CD4-positive, alpha-beta T cell (primary cell): ENCODE results near the gene PLA2G2D. TPM values are rescaled to one million over a fixed set of nuclear protein-coding genes. Genes with fewer than 3 reads are reported as not detected.

Experiments used
- ATAC-seq: fragments of 200-7000 bp; cut with Tn5 transposase; one replicate; pipeline ENCODE4 v1.10.0; 2022; ENCODE audit warnings: mild to moderate bottlenecking; ENCODE audit not compliant: poor library complexity
- CTCF ChIA-PET: fragments of 350-600 bp; sonication (Branson Sonifier 250); formaldehyde crosslinking; loops from one replicate; lab custom pipeline; 2021; ENCODE audit warnings: antibody characterized with exemption, inconsistent platforms; lab: Charles Lee
- POLR2A ChIA-PET: fragments of 350-600 bp; sonication (Branson Sonifier 250); formaldehyde crosslinking; loops from one replicate; lab custom pipeline; 2021; ENCODE audit warnings: antibody characterized with exemption, inconsistent platforms; lab: Charles Lee
- DNase-seq, 14 experiments: peaks; one replicate each; pipeline ENCODE4 v3.0.0-alpha.2; 2013 to 2020; ENCODE audit warnings: mixed read lengths in 2 of 14
- H3K27ac ChIP-seq, 2 donors: one replicate each; pipeline versions ENCODE4 v1.5.1 to v1.7.0; 2013; ENCODE audit warnings: low read length in 2 of 2, low read depth in 1 of 2, mild to moderate bottlenecking in 1 of 2
- H3K27me3 ChIP-seq, 2 experiments: 1 replicate in 1 of 2; 2 replicates in 1 of 2; pipeline versions ENCODE4 v1.6.1 to v1.7.0; 2013; ENCODE audit warnings: low read length in 2 of 2, control low read depth in 1 of 2, mild to moderate bottlenecking in 1 of 2, moderate library complexity in 1 of 2; ENCODE audit not compliant: insufficient read depth in 2 of 2, control insufficient read depth in 1 of 2
- H3K36me3 ChIP-seq: one replicate; pipeline ENCODE4 v1.6.1; 2013; ENCODE audit warnings: low read length, control low read depth; ENCODE audit not compliant: insufficient read depth
- H3K4me1 ChIP-seq: one replicate; pipeline ENCODE4 v1.6.1; 2013; ENCODE audit warnings: low read length, control low read depth; ENCODE audit not compliant: insufficient read depth
- H3K4me3 ChIP-seq: one replicate; pipeline ENCODE4 v1.5.1; 2013; ENCODE audit warnings: mild to moderate bottlenecking, low read length, moderate library complexity
- H3K9me3 ChIP-seq, 2 experiments: 1 replicate in 1 of 2; 2 replicates in 1 of 2; pipeline versions ENCODE4 v1.6.1 to v1.7.0; 2013; ENCODE audit warnings: low read length in 2 of 2, mild to moderate bottlenecking in 2 of 2, control low read depth in 1 of 2, moderate library complexity in 1 of 2; ENCODE audit not compliant: control insufficient read depth in 1 of 2, insufficient read depth in 1 of 2
- H3K27ac Mint-ChIP-seq: one replicate; pipeline ENCODE4 v1.8.0; 2020; ENCODE audit warnings: mixed read lengths
- H3K27me3 Mint-ChIP-seq: one replicate; pipeline ENCODE4 v1.8.0; 2021; ENCODE audit warnings: mixed read lengths
- H3K36me3 Mint-ChIP-seq: one replicate; pipeline ENCODE4 v1.8.0; 2021; ENCODE audit warnings: low read depth, mixed read lengths
- H3K4me1 Mint-ChIP-seq: one replicate; pipeline ENCODE4 v1.8.0; 2021; ENCODE audit warnings: low read depth, mixed read lengths
- H3K4me3 Mint-ChIP-seq: one replicate; pipeline ENCODE4 v1.8.0; 2020; ENCODE audit warnings: mild to moderate bottlenecking, mixed read lengths
- H3K9me3 Mint-ChIP-seq: one replicate; pipeline ENCODE4 v1.8.0; 2020; ENCODE audit warnings: mixed read lengths
- intact Hi-C, 2 experiments: fragments of 100-400 bp; cut with DNase I in 1 of 2; cut with micrococcal nuclease in 1 of 2; formaldehyde crosslinking; loops; one replicate each; pipeline versions ENCODE4 v1.15.1 to v1.9.0; 2023 to 2025; cut with DNase I, micrococcal nuclease
- total RNA-seq, 174 experiments: library from RNA in 2 of 174; stranded (reverse) in 2 of 174; gene quantifications; one replicate each; pipeline ENCODE4 v1.2.3 and lab custom pipeline; 2021 to 2026
- TF ChIP-seq, protein P1 (sequence below): fragments of 200-600 bp; IDR thresholded peaks from one replicate; pipeline ENCODE4 v1.8.0; 2022; ENCODE audit warnings: antibody characterized with exemption, mild to moderate bottlenecking

PLA2G2D gene
- total RNA-seq, 2 experiments from 2014 or later, result not detected

- TF ChIP-seq, protein P1, sequence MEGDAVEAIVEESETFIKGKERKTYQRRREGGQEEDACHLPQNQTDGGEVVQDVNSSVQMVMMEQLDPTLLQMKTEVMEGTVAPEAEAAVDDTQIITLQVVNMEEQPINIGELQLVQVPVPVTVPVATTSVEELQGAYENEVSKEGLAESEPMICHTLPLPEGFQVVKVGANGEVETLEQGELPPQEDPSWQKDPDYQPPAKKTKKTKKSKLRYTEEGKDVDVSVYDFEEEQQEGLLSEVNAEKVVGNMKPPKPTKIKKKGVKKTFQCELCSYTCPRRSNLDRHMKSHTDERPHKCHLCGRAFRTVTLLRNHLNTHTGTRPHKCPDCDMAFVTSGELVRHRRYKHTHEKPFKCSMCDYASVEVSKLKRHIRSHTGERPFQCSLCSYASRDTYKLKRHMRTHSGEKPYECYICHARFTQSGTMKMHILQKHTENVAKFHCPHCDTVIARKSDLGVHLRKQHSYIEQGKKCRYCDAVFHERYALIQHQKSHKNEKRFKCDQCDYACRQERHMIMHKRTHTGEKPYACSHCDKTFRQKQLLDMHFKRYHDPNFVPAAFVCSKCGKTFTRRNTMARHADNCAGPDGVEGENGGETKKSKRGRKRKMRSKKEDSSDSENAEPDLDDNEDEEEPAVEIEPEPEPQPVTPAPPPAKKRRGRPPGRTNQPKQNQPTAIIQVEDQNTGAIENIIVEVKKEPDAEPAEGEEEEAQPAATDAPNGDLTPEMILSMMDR, result no peak
- Mint-ChIP-seq H3K36me3 (no peaks in the 10 kb centered on the region), H3K4me3 (no peak overlapping the region), H3K9me3 (no peaks in the 10 kb centered on the region), H3K27ac (no peak overlapping the region), H3K4me1 (peaks cover 3% of the 10 kb centered on the region), H3K27me3 (peaks cover 19% of the 10 kb centered on the region)
- DNase-seq, result no peak
- CTCF ChIA-PET, result no interaction called here
- no peaks in the 10 kb centered on the region for H3K9me3 ChIP-seq
- H3K27ac ChIP-seq, result no peak overlapping the region
- peaks cover 8% of the 10 kb centered on the region for H3K4me1 ChIP-seq
- intact Hi-C loops, result no loop called here
- no peak overlapping the region for H3K4me3 ChIP-seq
- POLR2A ChIA-PET, result no interaction called here
- peaks cover 6 to 9% of the 10 kb centered on the region in 2 experiments for H3K27me3 ChIP-seq
- no peak for ATAC-seq
- no peaks in the 10 kb centered on the region for H3K36me3 ChIP-seq
Measured at GRCh38 chr1:20076710-20077461, 42.5 kb downstream of the PLA2G2D start.

DNA sequence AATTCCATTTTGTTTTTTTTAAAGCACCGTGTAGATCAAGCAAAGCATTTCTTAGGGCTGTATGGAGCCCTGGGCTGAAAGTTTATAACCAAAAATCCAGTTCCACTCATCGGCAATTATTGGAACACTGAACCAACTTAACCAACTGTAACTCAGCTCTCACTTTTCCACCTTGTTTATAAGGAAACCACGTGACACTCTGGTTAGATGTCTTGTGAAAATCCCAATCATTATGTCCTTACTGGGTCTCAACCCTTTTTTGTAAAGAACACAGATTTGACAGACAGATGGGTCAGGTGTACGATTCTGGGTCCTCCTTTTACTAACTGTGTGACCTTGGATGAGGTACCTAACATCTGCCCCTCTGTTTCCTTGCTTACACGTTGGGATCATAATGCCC is 43.1 kb downstream of the PLA2G2D start:
- TF ChIP-seq, protein P1, result no peak
- Mint-ChIP-seq H3K4me3 (no peak overlapping the region), H3K27me3 (peaks cover 19% of the 10 kb centered on the region), H3K27ac (no peak overlapping the region), H3K9me3 (no peaks in the 10 kb centered on the region), H3K4me1 (peaks cover 2% of the 10 kb centered on the region), H3K36me3 (no peaks in the 10 kb centered on the region)
- ChIA-PET POLR2A (no interaction called here), CTCF (no interaction called here)
- no peak overlapping the region for H3K4me3 ChIP-seq
- peaks cover 8% of the 10 kb centered on the region for H3K4me1 ChIP-seq
- no peak for DNase-seq
- no peaks in the 10 kb centered on the region for H3K9me3 ChIP-seq
- H3K27ac ChIP-seq, result no peak overlapping the region
- no peaks in the 10 kb centered on the region for H3K36me3 ChIP-seq
- ATAC-seq, result no peak
- H3K27me3 ChIP-seq, result peaks cover 6 to 9% of the 10 kb centered on the region in 2 experiments
- intact Hi-C loops, result no loop called here

GRCh38 chr1:20075345-20075744 is 44.0 kb downstream of the PLA2G2D start:
- Histone ChIP-seq H3K27ac (no peak overlapping the region), H3K9me3 (no peaks in the 10 kb centered on the region), H3K4me1 (no peaks in the 10 kb centered on the region), H3K4me3 (no peak overlapping the region), H3K27me3 (peaks cover 0 to 9% of the 10 kb centered on the region in 2 experiments), H3K36me3 (no peaks in the 10 kb centered on the region)
- H3K27me3 Mint-ChIP-seq, result peaks cover 19% of the 10 kb centered on the region
- intact Hi-C loops, result no loop called here
- H3K4me1 Mint-ChIP-seq, result no peaks in the 10 kb centered on the region
- TF ChIP-seq, protein P1, result no peak
- H3K27ac Mint-ChIP-seq, result no peak overlapping the region
- ATAC-seq (no peak), DNase-seq (no peak)
- H3K9me3 Mint-ChIP-seq, result no peaks in the 10 kb centered on the region
- no peaks in the 10 kb centered on the region for H3K36me3 Mint-ChIP-seq
- no peak overlapping the region for H3K4me3 Mint-ChIP-seq
- ChIA-PET POLR2A (no interaction called here), CTCF (interaction anchor here (1.0 kb wide), 1 partner anchor 17 kb away, joined by 3 read pairs; no protein-coding TSS in a partner anchor)
